ENCODE results near the gene SKP1. TPM values are rescaled to one million over a fixed set of nuclear protein-coding genes. Genes with fewer than 3 reads are reported as not detected.

Gene SKP1
- polyA plus RNA-seq, 4 donors, result 476 to 538 (median 505) TPM

- H3K27me3 ChIP-seq (ENCODE audit: control insufficient read depth in 3 of 3, insufficient read depth in 3 of 3, low read length in 3 of 3), result no peaks in the 10 kb centered on the region
- WGBS, 3 donors, result 81 to 93% (median 91%) methylated on average over 6 of the region's 6 CpGs
- H3K36me3 ChIP-seq (ENCODE audit: control insufficient read depth in 3 of 3, insufficient read depth in 2 of 3, low read depth in 1 of 3, low read length in 3 of 3), result peaks cover 19 to 53% (median 32%) of the 10 kb centered on the region in 3 donors
- H3K9me3 ChIP-seq (ENCODE audit: control insufficient read depth in 2 of 2, insufficient read depth in 1 of 2, low read depth in 1 of 2, low read length in 1 of 2), result no peaks in the 10 kb centered on the region
- FAIRE-seq, result no peak
- DNase-seq, result no peak
- H3K4me1 ChIP-seq (ENCODE audit: control insufficient read depth in 3 of 3, insufficient read depth in 2 of 3, low read depth in 1 of 3, low read length in 2 of 3), result peaks cover 0 to 21% (median 5%) of the 10 kb centered on the region in 3 donors
- H3K27ac ChIP-seq (ENCODE audit: low read depth in 1 of 3, low read length in 2 of 3), result no peak overlapping the region
- H3K4me3 ChIP-seq (ENCODE audit: low read depth in 1 of 3, low read length in 3 of 3), result no peak overlapping the region
These were observed 27.7 kb downstream of the SKP1 start for GRCh38 chr5:134148986-134149539.

- Histone ChIP-seq H3K27me3 (ENCODE audit: control insufficient read depth in 3 of 3, insufficient read depth in 3 of 3, low read length in 3 of 3) (no peaks in the 10 kb centered on the region), H3K27ac (ENCODE audit: low read depth in 1 of 3, low read length in 2 of 3) (no peak overlapping the region), H3K9me3 (ENCODE audit: control insufficient read depth in 2 of 2, insufficient read depth in 1 of 2, low read depth in 1 of 2, low read length in 1 of 2) (no peaks in the 10 kb centered on the region), H3K36me3 (ENCODE audit: control insufficient read depth in 3 of 3, insufficient read depth in 2 of 3, low read depth in 1 of 3, low read length in 3 of 3) (peaks cover 16 to 58% (median 26%) of the 10 kb centered on the region in 3 donors), H3K4me1 (ENCODE audit: control insufficient read depth in 3 of 3, insufficient read depth in 2 of 3, low read depth in 1 of 3, low read length in 2 of 3) (peaks cover 0 to 29% (median 5%) of the 10 kb centered on the region in 3 donors), H3K4me3 (ENCODE audit: low read depth in 1 of 3, low read length in 3 of 3) (no peak overlapping the region)
- no peak for FAIRE-seq
- WGBS, 3 donors, result 41 to 61% (median 49%) methylated on average over 2 of the region's 2 CpGs
- DNase-seq, result no peak
These were observed 28.4 kb downstream of the SKP1 start for GRCh38 chr5:134148316-134148715.

GRCh38 chr5:134146651-134147518 lies 29.9 kb downstream of the SKP1 start:
- no peaks in the 10 kb centered on the region for H3K9me3 ChIP-seq (ENCODE audit: control insufficient read depth in 2 of 2, insufficient read depth in 1 of 2, low read depth in 1 of 2, low read length in 1 of 2)
- WGBS, 3 donors, result 79 to 91% (median 81%) methylated on average over 4 of the region's 4 CpGs
- H3K27ac ChIP-seq (ENCODE audit: low read depth in 1 of 3, low read length in 2 of 3), result no peak overlapping the region
- peaks cover 13 to 59% (median 26%) of the 10 kb centered on the region in 3 donors for H3K36me3 ChIP-seq (ENCODE audit: control insufficient read depth in 3 of 3, insufficient read depth in 2 of 3, low read depth in 1 of 3, low read length in 3 of 3)
- no peaks in the 10 kb centered on the region for H3K27me3 ChIP-seq (ENCODE audit: control insufficient read depth in 3 of 3, insufficient read depth in 3 of 3, low read length in 3 of 3)
- DNase-seq, result no peak
- FAIRE-seq, result no peak
- peaks cover 0 to 43% (median 5%) of the 10 kb centered on the region in 3 donors for H3K4me1 ChIP-seq (ENCODE audit: control insufficient read depth in 3 of 3, insufficient read depth in 2 of 3, low read depth in 1 of 3, low read length in 2 of 3)
- H3K4me3 ChIP-seq (ENCODE audit: low read depth in 1 of 3, low read length in 3 of 3), result no peak overlapping the region

- H3K27ac ChIP-seq (ENCODE audit: low read depth in 1 of 3, low read length in 2 of 3), result no peak overlapping the region
- H3K36me3 ChIP-seq (ENCODE audit: control insufficient read depth in 3 of 3, insufficient read depth in 2 of 3, low read depth in 1 of 3, low read length in 3 of 3), result peaks cover 10 to 67% (median 18%) of the 10 kb centered on the region in 3 donors
- no peaks in the 10 kb centered on the region for H3K27me3 ChIP-seq (ENCODE audit: control insufficient read depth in 3 of 3, insufficient read depth in 3 of 3, low read length in 3 of 3)
- H3K4me1 ChIP-seq (ENCODE audit: control insufficient read depth in 3 of 3, insufficient read depth in 2 of 3, low read depth in 1 of 3, low read length in 2 of 3), result peaks cover 0 to 52% (median 5%) of the 10 kb centered on the region in 3 donors
- H3K4me3 ChIP-seq (ENCODE audit: low read depth in 1 of 3, low read length in 3 of 3), result no peak overlapping the region
- FAIRE-seq (no peak), DNase-seq (peak; percentile 78 to 88)
- WGBS, 3 donors, result 84 to 86% (median 84%) methylated on average over 13 of the region's 13 CpGs
- no peaks in the 10 kb centered on the region for H3K9me3 ChIP-seq (ENCODE audit: control insufficient read depth in 2 of 2, insufficient read depth in 1 of 2, low read depth in 1 of 2, low read length in 1 of 2)
These were observed 30.8 kb downstream of the SKP1 start for GRCh38 chr5:134145779-134146581.

GRCh38 chr5:134145041-134145757 lies 31.6 kb downstream of the SKP1 start:
- Histone ChIP-seq H3K9me3 (ENCODE audit: control insufficient read depth in 2 of 2, insufficient read depth in 1 of 2, low read depth in 1 of 2, low read length in 1 of 2) (no peaks in the 10 kb centered on the region), H3K36me3 (ENCODE audit: control insufficient read depth in 3 of 3, insufficient read depth in 2 of 3, low read depth in 1 of 3, low read length in 3 of 3) (peaks cover 6 to 74% (median 12%) of the 10 kb centered on the region in 3 donors), H3K4me3 (ENCODE audit: low read depth in 1 of 3, low read length in 3 of 3) (no peak overlapping the region), H3K27ac (ENCODE audit: low read depth in 1 of 3, low read length in 2 of 3) (peak overlapping the region in 1 of 3 donors; percentile 2), H3K4me1 (ENCODE audit: control insufficient read depth in 3 of 3, insufficient read depth in 2 of 3, low read depth in 1 of 3, low read length in 2 of 3) (peaks cover 0 to 60% (median 2%) of the 10 kb centered on the region in 3 donors), H3K27me3 (ENCODE audit: control insufficient read depth in 3 of 3, insufficient read depth in 3 of 3, low read length in 3 of 3) (no peaks in the 10 kb centered on the region)
- WGBS, 3 donors, result 6 to 55% (median 22%) methylated on average over 1 of the region's 1 CpG
- DNase-seq (peak in 1 of 2 donors; percentile 24), FAIRE-seq (no peak)

- peak in 1 of 2 donors; percentile 48 for DNase-seq
- no peak overlapping the region for H3K4me3 ChIP-seq (ENCODE audit: low read depth in 1 of 3, low read length in 3 of 3)
- H3K27me3 ChIP-seq (ENCODE audit: control insufficient read depth in 3 of 3, insufficient read depth in 3 of 3, low read length in 3 of 3), result no peaks in the 10 kb centered on the region
- peak overlapping the region in 1 of 3 donors; percentile 38 for H3K27ac ChIP-seq (ENCODE audit: low read depth in 1 of 3, low read length in 2 of 3)
- no peak for FAIRE-seq
- no peaks in the 10 kb centered on the region for H3K9me3 ChIP-seq (ENCODE audit: control insufficient read depth in 2 of 2, insufficient read depth in 1 of 2, low read depth in 1 of 2, low read length in 1 of 2)
- H3K4me1 ChIP-seq (ENCODE audit: control insufficient read depth in 3 of 3, insufficient read depth in 2 of 3, low read depth in 1 of 3, low read length in 2 of 3), result peaks cover 0 to 65% (median 0%) of the 10 kb centered on the region in 3 donors
- peaks cover 5 to 78% (median 6%) of the 10 kb centered on the region in 3 donors for H3K36me3 ChIP-seq (ENCODE audit: control insufficient read depth in 3 of 3, insufficient read depth in 2 of 3, low read depth in 1 of 3, low read length in 3 of 3)
- WGBS, 3 donors, result 95 to 96% (median 96%) methylated on average over 10 of the region's 10 CpGs
These were observed 32.5 kb downstream of the SKP1 start for GRCh38 chr5:134143944-134144941.

GRCh38 chr5:134143431-134143830 lies 33.3 kb downstream of the SKP1 start:
- WGBS, 3 donors, result 90 to 97% (median 92%) methylated on average over 5 of the region's 5 CpGs
- FAIRE-seq (no peak), DNase-seq (no peak)
- Histone ChIP-seq H3K4me3 (ENCODE audit: low read depth in 1 of 3, low read length in 3 of 3) (no peak overlapping the region), H3K9me3 (ENCODE audit: control insufficient read depth in 2 of 2, insufficient read depth in 1 of 2, low read depth in 1 of 2, low read length in 1 of 2) (no peaks in the 10 kb centered on the region), H3K36me3 (ENCODE audit: control insufficient read depth in 3 of 3, insufficient read depth in 2 of 3, low read depth in 1 of 3, low read length in 3 of 3) (peaks cover 3 to 86% (median 5%) of the 10 kb centered on the region in 3 donors), H3K27me3 (ENCODE audit: control insufficient read depth in 3 of 3, insufficient read depth in 3 of 3, low read length in 3 of 3) (no peaks in the 10 kb centered on the region), H3K4me1 (ENCODE audit: control insufficient read depth in 3 of 3, insufficient read depth in 2 of 3, low read depth in 1 of 3, low read length in 2 of 3) (peaks cover 0 to 61% (median 0%) of the 10 kb centered on the region in 3 donors), H3K27ac (ENCODE audit: low read depth in 1 of 3, low read length in 2 of 3) (peak overlapping the region in 1 of 3 donors; percentile 16)
